Central memory CD8-positive, alpha-beta T cell (primary cell): Measurements from ENCODE around the gene MGA.

Experiments
- ATAC-seq: fragments of 150-1000 bp; cut with Tn5 transposase; replicated peaks from 2 replicates; pipeline ENCODE4 v1.10.0; 2022; ENCODE audit warnings: mild to moderate bottlenecking, moderate FRiP score, moderate number of reproducible peaks; ENCODE audit not compliant: poor library complexity, severe bottlenecking; ENCODE audit errors: extremely low read depth
- DNase-seq, 2 donors: peaks; one replicate each; pipeline ENCODE4 v3.0.0; 2021; ENCODE audit warnings: low spot score in 2 of 2
- H3K27ac Mint-ChIP-seq: one replicate; pipeline ENCODE4 v1.8.0; 2022; ENCODE audit warnings: low read depth, mild to moderate bottlenecking, moderate library complexity, mixed read lengths
- H3K27me3 Mint-ChIP-seq: one replicate; pipeline ENCODE4 v1.8.0; 2022; ENCODE audit warnings: mixed read lengths
- H3K36me3 Mint-ChIP-seq: one replicate; pipeline ENCODE4 v1.8.0; 2022; ENCODE audit warnings: mild to moderate bottlenecking, moderate library complexity, mixed read lengths; ENCODE audit not compliant: insufficient read depth
- H3K4me1 Mint-ChIP-seq: one replicate; pipeline ENCODE4 v1.8.0; 2022; ENCODE audit warnings: mixed read lengths
- H3K4me3 Mint-ChIP-seq: one replicate; pipeline ENCODE4 v1.8.0; 2022; ENCODE audit warnings: mild to moderate bottlenecking, moderate library complexity, mixed read lengths
- H3K9me3 Mint-ChIP-seq: one replicate; pipeline ENCODE4 v1.8.0; 2022; ENCODE audit warnings: mixed read lengths

MGA gene

GRCh38 chr15:41821831-41822230 lies 161.6 kb downstream of the MGA start:
- ATAC-seq (no peak), DNase-seq (no peak)
- Mint-ChIP-seq H3K9me3 (no peaks in the 10 kb centered on the region), H3K27me3 (no peaks in the 10 kb centered on the region), H3K4me1 (peaks cover 8% of the 10 kb centered on the region), H3K27ac (no peak overlapping the region), H3K36me3 (peaks cover 9% of the 10 kb centered on the region), H3K4me3 (no peak overlapping the region)

GRCh38 chr15:41822471-41822870 lies 162.3 kb downstream of the MGA start:
- H3K4me1 Mint-ChIP-seq = peaks cover 9% of the 10 kb centered on the region
- no peak overlapping the region for H3K27ac Mint-ChIP-seq
- no peak overlapping the region for H3K4me3 Mint-ChIP-seq
- H3K36me3 Mint-ChIP-seq = peaks cover 9% of the 10 kb centered on the region
- no peaks in the 10 kb centered on the region for H3K9me3 Mint-ChIP-seq
- no peak for ATAC-seq
- H3K27me3 Mint-ChIP-seq = no peaks in the 10 kb centered on the region
- DNase-seq = no peak
